Measurements from ENCODE around the gene TBC1D10A. TPM values are rescaled to one million over a fixed set of nuclear protein-coding genes. Genes with fewer than 3 reads are reported as not detected.
"Not testable (repeated sequence)": the region's sequence is repeated elsewhere in the genome, so short reads cannot be mapped to it uniquely, and the experiment has no call there.

TBC1D10A gene
- total and polyA plus RNA-seq, 2 experiments from 2014 or later: 15.7 to 39.9 TPM

DNA sequence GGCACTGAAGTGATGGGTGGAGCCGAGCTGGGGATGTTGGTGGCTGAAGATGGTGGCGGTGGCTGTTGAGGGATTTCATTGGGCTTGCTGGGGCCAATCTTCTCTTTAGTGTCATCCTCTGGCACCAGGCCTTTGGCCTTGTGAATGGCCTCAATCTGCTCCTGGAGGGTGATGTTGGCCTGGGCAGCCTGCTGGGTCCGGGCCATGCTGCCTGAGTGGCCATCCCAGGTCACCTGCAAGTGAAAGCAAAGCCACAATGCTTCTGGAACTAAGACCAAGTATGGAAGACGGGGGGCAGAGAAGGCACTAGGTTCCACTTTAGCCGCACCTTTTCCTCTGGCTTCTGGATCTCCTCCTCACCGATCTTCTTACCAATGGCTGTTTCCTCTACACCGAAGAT, 12.1 kb upstream of the TBC1D10A start:
- no peaks in the 10 kb centered on the region for H4K20me1 ChIP-seq (ENCODE audit: insufficient read depth, poor library complexity, severe bottlenecking)
- WGBS (ENCODE audit: low lambda C conversion rate, missing lambda C conversion rate): 99% methylated on average over 7 of the region's 7 CpGs
- no peaks in the 10 kb centered on the region for H3K27me3 ChIP-seq
- TF ChIP-seq EZH2phosphoT487 (IDR thresholded peaks at IDR 0.05; ENCODE audit: low read depth, severe bottlenecking, unreplicated experiment) (no peak), EZH2 (IDR thresholded peaks at IDR 0.05; ENCODE audit: borderline replicate concordance) (no peak)
- TF ChIP-seq, protein P1, sequence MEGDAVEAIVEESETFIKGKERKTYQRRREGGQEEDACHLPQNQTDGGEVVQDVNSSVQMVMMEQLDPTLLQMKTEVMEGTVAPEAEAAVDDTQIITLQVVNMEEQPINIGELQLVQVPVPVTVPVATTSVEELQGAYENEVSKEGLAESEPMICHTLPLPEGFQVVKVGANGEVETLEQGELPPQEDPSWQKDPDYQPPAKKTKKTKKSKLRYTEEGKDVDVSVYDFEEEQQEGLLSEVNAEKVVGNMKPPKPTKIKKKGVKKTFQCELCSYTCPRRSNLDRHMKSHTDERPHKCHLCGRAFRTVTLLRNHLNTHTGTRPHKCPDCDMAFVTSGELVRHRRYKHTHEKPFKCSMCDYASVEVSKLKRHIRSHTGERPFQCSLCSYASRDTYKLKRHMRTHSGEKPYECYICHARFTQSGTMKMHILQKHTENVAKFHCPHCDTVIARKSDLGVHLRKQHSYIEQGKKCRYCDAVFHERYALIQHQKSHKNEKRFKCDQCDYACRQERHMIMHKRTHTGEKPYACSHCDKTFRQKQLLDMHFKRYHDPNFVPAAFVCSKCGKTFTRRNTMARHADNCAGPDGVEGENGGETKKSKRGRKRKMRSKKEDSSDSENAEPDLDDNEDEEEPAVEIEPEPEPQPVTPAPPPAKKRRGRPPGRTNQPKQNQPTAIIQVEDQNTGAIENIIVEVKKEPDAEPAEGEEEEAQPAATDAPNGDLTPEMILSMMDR (IDR thresholded peaks at IDR 0.05; ENCODE audit: poor library complexity): no peak
- no peak overlapping the region for H3K27ac ChIP-seq
- no peak for DNase-seq (ENCODE audit: low spot score)
- no peak overlapping the region for H3K4me3 ChIP-seq
- no peaks in the 10 kb centered on the region for H3K4me1 ChIP-seq (ENCODE audit: insufficient read depth)
- no peaks in the 10 kb centered on the region for H3K79me2 ChIP-seq
- H3K4me2 ChIP-seq: no peak overlapping the region
- H3K9me3 ChIP-seq (ENCODE audit: low read depth): no peaks in the 10 kb centered on the region
- no peak overlapping the region for H2AFZ ChIP-seq
- H3K9me2 ChIP-seq (replicated peaks; ENCODE audit: insufficient read depth): no peaks in the 10 kb centered on the region
- H3K36me3 ChIP-seq (replicated peaks; ENCODE audit: insufficient read depth, low read depth): no peaks in the 10 kb centered on the region

GRCh38 chr22:30338341-30338740, 11.6 kb upstream of the TBC1D10A start:
- H3K36me3 ChIP-seq (replicated peaks; ENCODE audit: insufficient read depth, low read depth); H2AFZ ChIP-seq; H3K4me1 ChIP-seq (ENCODE audit: insufficient read depth); H3K9me3 ChIP-seq (ENCODE audit: low read depth); H4K20me1 ChIP-seq (ENCODE audit: insufficient read depth, poor library complexity, severe bottlenecking); H3K4me2 ChIP-seq; H3K9me2 ChIP-seq (replicated peaks; ENCODE audit: insufficient read depth); H3K27me3 ChIP-seq; DNase-seq (ENCODE audit: low spot score); H3K27ac ChIP-seq; H3K79me2 ChIP-seq; H3K4me3 ChIP-seq: not testable (repeated sequence)
- 91% methylated on average over 9 of the region's 9 CpGs for WGBS (ENCODE audit: low lambda C conversion rate, missing lambda C conversion rate)

GRCh38 chr22:30337461-30337778, 10.7 kb upstream of the TBC1D10A start:
- no peak overlapping the region for H3K4me3 ChIP-seq
- no peak for DNase-seq (ENCODE audit: low spot score)
- no peak for TF ChIP-seq EZH2 (IDR thresholded peaks at IDR 0.05; ENCODE audit: borderline replicate concordance)

DNA sequence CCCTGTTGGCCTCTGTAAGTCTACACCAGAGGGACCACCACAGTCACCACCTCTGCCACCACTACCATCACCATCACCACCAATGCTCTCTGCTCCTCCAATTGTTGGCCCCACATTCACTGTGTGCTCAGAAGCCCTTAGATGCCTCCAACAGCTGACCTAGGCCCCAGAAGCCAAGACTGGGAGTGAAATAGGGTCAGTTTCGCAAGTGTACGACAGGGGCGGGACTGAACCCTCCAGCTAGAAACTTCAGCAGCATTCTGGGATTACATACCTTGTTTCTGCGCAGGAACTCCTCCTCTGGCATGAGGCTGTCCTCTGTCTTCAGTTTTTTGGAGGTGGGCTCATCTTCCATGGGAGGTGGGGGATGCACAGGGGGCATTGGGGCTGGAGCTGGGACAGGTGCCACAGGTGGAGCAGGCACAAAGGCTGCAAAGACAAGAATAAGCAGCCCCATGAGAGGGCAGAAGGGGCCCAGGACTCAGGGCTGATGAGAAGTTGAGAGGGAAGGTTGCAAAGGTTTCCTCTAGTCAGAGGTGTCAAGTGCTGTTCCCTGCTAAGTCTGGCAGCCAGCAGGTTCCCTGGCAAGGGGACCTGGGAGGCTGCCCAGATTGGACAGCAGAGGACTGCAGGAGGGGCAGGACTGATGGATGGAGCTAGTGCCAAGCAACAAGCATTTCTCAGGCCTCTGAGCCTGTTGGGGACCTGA, 10.2 kb upstream of the TBC1D10A start:
- 94% methylated on average over 4 of the region's 4 CpGs for WGBS (ENCODE audit: low lambda C conversion rate, missing lambda C conversion rate)
- no peak overlapping the region for H3K4me3 ChIP-seq
- no peaks in the 10 kb centered on the region for H3K79me2 ChIP-seq
- no peaks in the 10 kb centered on the region for H3K27me3 ChIP-seq
- TF ChIP-seq EZH2 (IDR thresholded peaks at IDR 0.05; ENCODE audit: borderline replicate concordance): no peak
- TF ChIP-seq EZH2phosphoT487 (IDR thresholded peaks at IDR 0.05; ENCODE audit: low read depth, severe bottlenecking, unreplicated experiment): no peak
- TF ChIP-seq, protein P1 (IDR thresholded peaks at IDR 0.05; ENCODE audit: poor library complexity): no peak
- no peak for DNase-seq (ENCODE audit: low spot score)
- no peak overlapping the region for H2AFZ ChIP-seq
- no peaks in the 10 kb centered on the region for H3K9me2 ChIP-seq (replicated peaks; ENCODE audit: insufficient read depth)
- H4K20me1 ChIP-seq (ENCODE audit: insufficient read depth, poor library complexity, severe bottlenecking): no peaks in the 10 kb centered on the region
- H3K4me1 ChIP-seq (ENCODE audit: insufficient read depth): no peaks in the 10 kb centered on the region
- H3K36me3 ChIP-seq (replicated peaks; ENCODE audit: insufficient read depth, low read depth): no peaks in the 10 kb centered on the region
- no peaks in the 10 kb centered on the region for H3K9me3 ChIP-seq (ENCODE audit: low read depth)
- H3K27ac ChIP-seq: no peak overlapping the region
- no peak overlapping the region for H3K4me2 ChIP-seq

More at GRCh38 chr22:30337461-30337778, 10.7 kb upstream of the TBC1D10A start:
- Histone ChIP-seq H3K27ac (no peak overlapping the region), H3K4me2 (no peak overlapping the region), H2AFZ (no peak overlapping the region), H3K9me2 (replicated peaks; ENCODE audit: insufficient read depth) (no peaks in the 10 kb centered on the region), H4K20me1 (ENCODE audit: insufficient read depth, poor library complexity, severe bottlenecking) (no peaks in the 10 kb centered on the region), H3K9me3 (ENCODE audit: low read depth) (no peaks in the 10 kb centered on the region), H3K79me2 (no peaks in the 10 kb centered on the region), H3K4me1 (ENCODE audit: insufficient read depth) (no peaks in the 10 kb centered on the region), H3K27me3 (no peaks in the 10 kb centered on the region), H3K36me3 (replicated peaks; ENCODE audit: insufficient read depth, low read depth) (no peaks in the 10 kb centered on the region)
- WGBS (ENCODE audit: low lambda C conversion rate, missing lambda C conversion rate): 98% methylated on average over 4 of the region's 8 CpGs
